ENCODE measurements around the gene MAPKAPK2.

MAPKAPK2 gene

DNA sequence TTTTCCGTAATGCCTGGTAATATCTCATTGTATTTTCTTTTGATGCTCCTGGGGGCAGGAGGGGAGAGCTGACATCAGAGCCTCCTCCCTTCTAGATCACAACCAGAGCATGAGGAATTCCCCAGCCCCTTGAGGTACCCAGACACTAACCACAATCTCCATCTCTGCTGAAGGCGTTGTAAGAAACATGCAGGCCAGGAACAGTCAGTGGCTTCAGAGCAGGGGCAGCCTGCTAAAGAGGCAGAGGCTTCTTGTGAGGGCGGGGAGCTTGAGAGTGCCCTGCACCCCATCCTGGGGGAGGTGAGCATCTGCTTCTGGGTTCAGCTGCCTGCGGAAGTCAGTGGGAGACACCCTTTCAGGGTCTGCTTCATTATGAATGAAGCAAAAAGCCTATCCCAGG lies 19.0 kb downstream of the MAPKAPK2 start:
- peak in 1 of 2 donors; percentile 20 for DNase-seq (ENCODE audit: low read depth in 2 of 2)

DNA sequence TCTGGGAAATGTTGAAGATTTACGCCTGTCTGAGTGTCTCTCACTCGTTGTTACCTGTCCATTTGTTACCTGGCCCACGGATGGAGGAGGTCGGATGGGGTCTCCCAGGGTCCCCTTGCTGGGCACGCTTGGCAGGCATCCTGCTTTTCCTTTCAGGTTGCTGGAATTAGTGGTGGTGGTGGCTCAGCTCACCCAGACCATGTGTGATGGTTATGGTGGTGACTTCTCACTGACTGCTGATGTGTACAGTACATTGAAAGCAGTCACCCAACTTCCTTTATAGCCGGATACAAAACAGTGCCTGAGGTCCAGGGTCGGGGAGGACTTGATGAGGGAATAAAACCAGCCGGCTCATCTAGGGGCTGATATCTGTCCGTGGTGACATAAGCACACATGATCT lies 19.5 kb downstream of the MAPKAPK2 start:
- no peak for DNase-seq (ENCODE audit: low read depth in 2 of 2)

DNA sequence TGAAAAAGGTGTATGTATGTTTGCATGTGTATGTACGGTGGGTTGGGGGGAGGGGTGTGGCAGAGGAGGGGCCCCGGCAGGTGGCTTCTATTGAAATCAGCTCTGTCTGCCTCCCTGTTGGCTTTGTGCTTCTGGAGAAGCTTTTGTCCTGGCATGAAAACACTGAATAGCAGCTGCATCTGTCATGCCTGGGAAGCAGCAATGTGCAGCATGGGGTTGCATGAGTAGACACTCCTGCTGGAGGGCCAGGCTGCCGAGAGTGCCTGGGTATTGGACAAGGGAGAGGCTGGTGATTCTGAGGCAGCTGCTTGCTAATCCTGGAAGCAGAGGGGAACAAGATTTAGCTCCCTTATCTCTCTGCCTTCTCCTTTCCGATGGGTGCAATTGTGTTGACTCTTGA lies 20.5 kb downstream of the MAPKAPK2 start:
- no peak for DNase-seq (ENCODE audit: low read depth in 2 of 2)

DNA sequence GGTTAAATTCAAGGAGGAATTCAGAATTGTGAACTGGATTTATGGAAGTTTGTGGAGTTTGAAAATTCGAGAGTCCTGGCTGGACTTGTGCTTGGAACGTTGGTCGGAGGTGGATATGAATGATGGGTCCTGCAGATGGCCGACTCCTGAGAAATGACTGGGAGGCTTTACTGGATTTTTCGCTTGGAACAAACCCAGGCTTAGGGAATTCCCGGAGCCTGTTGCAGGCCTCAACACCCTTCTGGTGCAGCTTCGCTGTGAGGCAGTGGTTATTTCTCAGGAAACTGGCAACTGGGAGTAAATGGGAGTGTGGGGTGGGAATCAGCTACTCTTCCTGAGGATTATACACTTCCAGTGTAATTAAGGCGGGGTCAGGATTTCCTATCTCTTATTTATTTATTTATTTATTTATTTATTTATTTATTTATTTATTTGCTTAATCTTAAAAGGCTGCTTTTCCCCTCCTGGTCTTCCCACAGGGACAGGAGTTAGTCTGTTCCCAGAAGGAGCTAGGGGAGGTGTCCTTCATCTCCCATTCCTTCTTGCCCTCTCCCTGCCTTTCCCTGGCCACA lies 21.1 kb downstream of the MAPKAPK2 start:
- no peak for DNase-seq (ENCODE audit: low read depth in 2 of 2)

DNA sequence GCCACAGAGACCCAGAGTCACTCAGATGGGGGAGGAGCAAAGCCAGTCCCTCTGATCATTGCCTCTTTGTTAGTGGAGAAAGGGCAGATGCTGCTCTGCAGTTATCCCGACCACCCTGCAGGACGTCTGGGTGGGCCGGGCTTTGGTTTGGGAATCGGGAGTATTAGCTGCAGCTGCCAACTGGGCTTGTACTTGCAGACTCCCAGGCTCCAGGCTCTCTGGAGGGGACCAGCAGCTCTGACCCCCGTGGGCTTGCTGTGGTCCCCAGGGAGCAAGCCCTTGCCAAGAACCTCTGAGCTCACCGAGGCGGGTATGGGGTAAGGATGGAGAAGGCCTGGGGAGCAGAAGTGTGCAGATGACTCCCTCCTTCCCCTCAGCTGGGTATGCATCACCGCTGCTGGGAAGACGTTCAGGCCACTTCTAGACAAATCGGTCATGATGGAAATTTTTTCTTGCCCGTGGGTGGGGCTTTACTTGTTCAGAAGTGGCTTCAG lies 21.6 kb downstream of the MAPKAPK2 start:
- no peak for DNase-seq (ENCODE audit: low read depth in 2 of 2)

DNA sequence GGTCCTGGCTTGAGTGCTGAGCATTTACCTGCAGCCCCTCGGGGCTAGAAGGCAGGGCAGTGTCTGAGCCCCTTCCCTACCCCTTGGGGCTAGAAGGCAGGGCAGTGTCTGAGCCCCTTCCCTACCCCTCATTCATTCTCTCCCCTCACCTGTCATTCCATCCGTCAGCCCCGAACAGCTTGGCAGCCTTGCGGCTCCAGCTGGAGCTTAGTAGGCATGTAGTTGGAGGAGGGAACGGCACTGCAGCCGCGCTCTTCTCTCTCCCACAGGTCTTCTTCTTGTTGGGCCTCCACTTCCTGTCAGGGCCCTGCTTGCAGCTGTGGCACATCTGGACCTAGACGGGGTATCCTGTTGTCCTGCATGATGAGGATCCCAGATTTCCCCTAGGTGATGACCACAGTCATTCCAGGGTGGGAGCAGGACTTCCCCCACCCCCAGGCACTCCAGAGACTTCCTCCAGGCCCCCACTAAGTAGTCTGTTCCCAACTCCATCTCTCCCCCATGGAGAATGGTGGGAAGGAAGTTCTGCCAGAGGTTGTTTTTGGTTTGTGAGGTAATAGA lies 22.2 kb downstream of the MAPKAPK2 start:
- DNase-seq (ENCODE audit: low read depth in 2 of 2) = no peak

DNA sequence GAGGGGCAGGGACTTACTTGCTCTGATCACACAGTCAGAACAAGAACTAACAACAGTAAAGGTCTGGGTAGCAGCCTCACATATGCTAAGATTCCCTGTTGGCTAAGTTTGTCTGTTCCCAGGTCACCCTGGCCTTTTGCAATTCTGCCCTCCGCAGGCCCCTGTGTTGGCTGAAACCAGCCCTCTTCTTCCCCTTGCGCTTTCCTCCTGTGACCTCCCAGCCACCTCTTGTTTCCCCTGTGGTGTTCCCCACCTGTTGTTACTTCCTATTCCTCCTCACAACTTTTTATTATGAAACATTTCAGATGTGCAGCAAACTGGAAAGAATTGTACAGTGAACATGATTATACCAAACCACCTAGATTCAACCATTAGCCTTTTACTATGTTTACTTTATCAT lies 23.4 kb downstream of the MAPKAPK2 start:
- no peak for DNase-seq (ENCODE audit: low read depth in 2 of 2)

DNA sequence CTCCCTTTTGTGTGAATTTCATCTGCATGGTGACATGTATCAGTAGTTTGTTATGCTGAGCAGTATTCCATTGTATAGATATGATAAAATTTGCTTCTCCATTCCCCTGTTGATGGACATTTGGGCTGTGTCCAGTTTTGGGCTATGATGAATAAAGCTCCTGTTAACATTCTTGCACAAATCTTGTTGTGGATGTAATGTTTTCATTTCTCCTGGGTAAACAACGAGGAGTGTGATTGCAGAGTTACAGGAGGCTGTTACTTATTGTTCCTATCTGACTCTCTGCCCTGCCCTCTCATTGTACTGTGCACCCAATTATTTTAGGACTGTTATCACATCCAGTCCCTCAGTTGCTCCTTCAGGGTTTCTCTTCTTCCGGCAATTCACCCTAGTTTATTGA lies 24.2 kb downstream of the MAPKAPK2 start:
- DNase-seq (ENCODE audit: low read depth in 2 of 2) = no peak

DNA sequence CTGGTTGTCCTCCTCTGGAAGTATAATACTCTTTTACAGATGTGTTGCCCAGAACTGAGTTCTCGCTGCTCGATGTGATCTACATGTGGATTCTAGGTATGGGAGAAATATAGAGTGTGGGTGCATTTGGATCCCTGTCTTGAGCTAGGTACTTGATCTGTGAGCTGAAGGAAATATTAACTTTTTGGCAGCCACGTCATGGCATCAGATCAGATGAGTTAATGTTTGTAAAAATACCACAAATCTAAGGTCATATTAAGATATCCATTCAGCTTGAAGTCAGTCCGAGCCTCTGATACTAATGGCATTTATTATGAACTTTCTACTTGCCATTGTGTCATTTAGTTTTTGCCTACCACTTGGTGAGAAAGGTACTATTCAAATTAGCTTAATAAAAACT lies 24.6 kb downstream of the MAPKAPK2 start:
- no peak for DNase-seq (ENCODE audit: low read depth in 2 of 2)

DNA sequence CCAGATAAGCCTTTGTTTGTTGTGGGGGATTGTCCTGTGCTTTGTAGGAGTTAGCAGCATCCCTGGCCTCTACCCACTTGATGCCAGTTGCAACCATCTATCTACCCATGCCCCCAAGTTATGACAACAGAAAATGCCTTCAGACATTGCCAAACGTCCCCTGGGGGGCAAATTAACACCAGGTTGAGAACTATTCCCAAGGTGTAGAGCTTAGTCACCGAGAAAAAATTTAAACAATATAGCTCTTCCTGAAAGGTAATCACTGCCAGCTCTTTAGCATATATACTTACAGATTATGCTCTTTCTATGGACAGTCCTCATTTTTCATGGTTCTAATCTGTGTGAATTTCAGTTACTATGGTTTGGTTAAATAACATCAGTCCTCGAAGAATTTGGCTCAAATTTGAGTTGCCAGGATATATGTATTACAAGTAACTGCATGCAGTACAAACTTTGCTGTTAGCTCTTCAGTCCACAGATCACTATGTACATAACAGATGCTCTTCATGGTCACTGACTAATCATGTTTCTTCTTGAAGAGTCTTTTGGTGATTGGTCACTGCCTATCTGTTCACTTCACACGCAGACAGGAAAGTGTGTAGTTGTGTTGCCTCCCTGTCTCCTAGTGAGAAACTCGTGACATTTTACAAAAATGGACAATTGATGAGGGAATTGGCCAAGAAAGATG lies 25.2 kb downstream of the MAPKAPK2 start:
- DNase-seq (ENCODE audit: low read depth in 2 of 2) = no peak

DNA sequence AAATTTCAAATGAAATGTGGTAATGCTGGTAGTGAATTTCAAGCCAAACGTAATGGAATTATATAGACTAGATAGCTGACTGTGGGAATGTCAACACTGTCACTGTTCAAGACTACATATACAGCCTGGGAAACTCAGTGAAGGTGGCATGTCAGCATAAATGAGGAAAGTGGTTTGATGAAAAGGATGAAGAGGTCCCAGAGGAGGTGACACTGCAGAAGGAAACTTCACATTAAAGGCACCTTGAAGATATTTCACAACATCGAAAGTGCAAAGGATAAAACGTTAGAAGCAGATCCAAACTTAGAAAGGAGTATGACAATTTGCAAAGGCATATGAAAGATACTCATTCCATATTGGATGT lies 25.7 kb downstream of the MAPKAPK2 start:
- DNase-seq (ENCODE audit: low read depth in 2 of 2) = no peak

DNA sequence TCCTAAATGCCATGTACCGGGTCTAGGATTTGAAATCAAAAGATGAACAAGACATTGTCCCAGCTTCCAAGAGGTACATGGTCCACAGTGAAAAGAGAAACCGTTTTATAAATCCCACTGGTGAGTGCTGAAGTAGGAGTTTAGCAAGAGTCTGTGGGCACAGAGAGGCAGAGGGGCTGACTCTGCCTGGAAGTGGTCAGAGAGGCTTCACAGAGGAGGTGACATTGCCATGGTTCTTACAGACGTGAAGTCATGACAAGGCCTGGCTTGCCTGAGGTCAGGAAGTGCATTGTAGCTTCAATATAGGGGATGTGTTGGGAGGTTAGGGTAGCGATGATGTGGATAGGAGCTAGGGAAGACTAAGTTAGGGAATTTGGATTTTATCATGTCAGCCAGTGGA lies 28.4 kb downstream of the MAPKAPK2 start:
- DNase-seq (ENCODE audit: low read depth in 2 of 2) = no peak

DNA sequence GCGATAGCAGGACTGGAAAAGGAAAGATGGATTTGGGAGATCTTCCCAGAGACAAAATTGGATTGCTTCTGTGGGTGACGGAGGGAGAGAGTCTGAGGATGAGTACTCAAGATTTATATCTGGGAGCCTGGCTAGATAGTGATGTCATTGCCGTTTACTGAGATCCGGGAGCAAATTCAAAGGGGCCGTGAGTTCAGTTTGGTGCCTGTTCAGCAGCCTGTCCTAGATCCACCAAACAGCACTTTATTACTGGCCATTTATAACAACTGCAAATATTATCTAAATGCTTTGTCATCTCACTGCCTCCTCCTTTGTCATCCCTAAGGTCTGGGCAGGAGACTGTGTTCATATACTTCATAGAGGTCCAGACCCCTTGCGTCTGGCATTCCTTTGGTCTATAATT lies 29.2 kb downstream of the MAPKAPK2 start:
- no peak for DNase-seq (ENCODE audit: low read depth in 2 of 2)

DNA sequence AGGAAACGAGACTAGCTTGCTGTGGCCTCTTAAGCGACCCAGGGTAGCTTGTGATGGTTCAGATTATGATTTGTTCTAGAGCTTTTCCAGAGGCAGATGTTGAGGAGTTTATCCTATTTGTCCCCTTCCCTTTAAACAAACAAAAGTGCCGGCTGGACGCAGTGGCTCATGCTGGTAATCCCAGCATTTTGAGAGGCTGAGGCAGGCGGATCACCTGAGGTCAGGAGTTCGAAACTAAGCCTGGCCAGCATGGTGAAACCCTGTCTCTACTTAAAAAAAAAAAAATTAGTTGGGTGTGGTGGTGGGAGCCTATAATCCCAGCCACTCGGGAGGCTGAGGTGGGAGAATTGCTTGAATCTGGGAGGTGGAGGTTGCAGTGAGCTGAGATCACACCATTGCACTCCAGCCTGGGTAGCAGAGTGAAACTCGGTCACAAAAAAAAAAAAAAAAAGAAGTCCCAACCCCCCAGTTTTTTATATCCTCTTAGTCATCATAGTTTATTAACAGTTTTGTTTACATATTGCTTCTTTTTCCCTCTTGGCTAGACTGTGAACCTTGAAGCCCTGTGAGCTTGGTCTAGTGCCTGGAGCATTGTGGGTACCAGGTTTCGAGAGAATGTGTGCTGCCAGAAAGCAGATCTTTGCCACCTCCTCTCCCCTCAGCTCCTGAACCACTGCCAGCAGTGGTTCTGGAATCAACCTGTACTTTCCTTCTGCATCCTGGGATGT lies 29.8 kb downstream of the MAPKAPK2 start:
- DNase-seq (ENCODE audit: low read depth in 2 of 2) = no peak

DNA sequence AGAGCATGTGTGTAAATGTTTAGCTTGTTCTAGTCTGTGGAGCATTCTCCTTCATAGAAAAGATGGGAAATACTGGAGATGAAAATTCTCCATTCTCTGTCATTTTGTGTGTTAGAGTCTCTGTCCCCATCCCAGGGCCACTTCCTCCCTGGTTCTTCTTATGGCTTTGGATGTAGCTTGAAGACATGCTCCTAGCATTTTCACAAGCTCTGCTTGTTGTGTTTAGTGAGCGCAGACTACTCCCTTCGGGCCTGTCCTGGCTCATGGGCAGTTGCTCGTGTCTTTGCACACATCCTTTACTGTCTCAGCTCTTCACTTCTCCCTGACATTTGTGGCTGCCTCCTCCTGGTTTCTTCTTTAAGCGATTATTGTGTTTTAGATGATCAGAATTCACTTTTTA lies 30.4 kb downstream of the MAPKAPK2 start:
- DNase-seq (ENCODE audit: low read depth in 2 of 2) = no peak

DNA sequence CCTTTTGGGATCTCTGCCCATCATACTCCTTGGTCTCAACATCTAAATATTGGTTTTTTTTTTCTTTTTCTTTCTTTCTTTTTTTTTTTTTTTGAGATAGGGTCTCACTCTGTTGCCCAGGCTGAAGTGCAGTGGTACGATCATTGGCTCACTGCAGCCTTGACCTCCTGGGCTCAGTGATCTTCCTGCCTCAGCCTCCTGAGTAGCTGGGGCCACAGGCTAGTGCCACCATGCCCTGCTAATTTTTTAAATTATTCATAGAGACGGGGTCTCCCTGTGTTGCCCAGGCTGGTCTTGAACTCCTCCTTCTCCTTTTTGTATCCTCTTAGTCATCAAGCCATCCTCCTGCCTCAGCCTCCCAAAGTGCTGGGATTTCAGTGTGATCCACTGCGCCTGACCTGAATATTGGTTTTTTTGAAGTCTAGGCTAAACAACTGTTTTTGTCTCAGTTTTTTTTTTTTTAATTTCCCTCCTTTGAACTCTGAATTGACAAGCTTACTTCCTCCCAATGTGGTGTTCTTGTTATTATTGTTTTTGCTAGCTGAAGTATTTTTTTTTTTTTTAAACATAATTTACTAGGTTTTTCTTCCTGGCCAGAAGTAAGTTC lies 30.9 kb downstream of the MAPKAPK2 start:
- DNase-seq (ENCODE audit: low read depth in 2 of 2) = no peak

DNA sequence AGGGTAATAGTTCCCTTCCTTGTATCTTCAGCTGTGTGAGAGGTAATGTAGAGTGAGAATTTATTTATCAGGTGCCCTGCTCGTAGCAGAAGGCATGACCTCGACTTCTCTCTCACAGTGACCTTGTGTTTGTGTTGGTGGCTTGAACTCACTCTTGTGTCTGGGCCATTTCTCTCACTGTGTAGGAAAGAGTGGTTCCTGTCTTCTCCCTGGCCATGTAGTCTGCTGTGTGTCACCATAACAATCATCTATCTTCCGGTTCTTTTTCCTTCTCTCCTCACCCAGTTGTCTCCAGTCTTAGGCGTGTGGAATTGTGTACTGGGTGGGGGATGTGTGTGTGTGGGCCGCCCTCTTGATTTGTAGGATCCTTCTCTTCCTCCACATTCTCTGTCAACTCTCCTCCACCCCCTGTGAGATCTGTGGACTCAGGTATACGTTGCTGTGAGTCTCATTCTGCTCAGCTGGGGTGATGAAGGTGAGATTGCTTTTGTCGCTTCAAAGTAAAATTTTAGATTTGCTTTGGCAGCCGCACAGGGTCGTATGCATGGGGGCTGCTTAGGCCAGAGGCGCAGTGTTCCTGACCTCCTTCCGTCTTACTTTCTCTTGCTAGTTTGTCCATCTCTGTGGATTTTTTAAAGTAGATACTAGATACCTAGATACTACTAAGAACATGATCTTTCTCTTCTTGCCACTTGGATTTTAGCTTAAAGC lies 31.6 kb downstream of the MAPKAPK2 start:
- no peak for DNase-seq (ENCODE audit: low read depth in 2 of 2)

DNA sequence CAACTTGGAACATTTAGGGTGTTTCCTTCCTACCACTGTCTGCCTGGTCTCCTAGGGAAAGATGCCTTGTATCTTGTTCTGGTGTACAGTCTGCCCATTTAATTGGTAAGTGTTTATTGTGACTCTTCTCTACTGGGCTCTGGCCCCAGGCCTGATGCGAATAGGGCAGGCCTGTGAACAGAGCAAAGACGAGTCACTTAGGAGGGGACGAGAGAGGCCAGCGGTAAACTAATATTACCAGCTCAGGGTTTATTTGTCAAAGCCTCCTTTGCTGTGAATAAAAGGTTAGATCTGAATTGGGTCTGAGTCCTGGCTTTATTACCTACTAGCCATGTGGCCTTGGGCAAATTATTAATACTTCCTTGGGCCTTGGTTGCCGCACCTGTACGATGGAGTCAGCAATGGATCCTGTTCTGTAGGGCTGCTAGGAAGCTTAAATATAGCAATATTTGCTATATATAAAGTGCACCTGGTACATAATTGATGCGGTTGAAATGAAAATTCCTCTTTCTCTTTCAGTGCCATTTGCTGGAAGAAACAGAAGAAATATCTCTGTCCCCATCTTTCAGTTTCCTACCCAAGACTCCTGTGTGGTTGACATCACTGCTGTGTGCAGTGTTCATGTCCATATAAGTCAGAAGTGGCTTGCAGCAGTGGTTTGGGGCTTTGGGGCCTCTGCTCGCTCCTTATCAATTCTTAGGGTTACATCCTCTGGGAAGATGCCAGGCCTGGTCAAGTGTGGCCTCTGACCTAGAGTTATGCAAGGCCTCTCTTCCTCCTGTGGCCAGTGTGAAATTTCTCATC lies 32.4 kb downstream of the MAPKAPK2 start:
- no peak for DNase-seq (ENCODE audit: low read depth in 2 of 2)

DNA sequence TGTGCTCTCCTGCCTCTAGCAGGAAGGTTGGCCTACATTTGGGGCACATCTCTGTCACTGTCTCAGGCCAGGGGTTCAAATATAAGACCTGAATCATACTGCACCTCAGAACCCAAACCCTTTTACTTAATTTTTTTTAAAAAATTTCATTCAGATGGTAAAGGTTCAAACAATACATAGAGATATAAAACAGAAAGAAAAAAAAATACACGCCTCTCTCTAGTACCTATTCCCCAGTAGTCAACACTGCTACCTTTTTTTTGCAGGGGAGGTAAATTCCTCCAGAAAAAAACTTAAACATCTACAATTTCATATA lies 32.9 kb downstream of the MAPKAPK2 start:
- no peak for DNase-seq (ENCODE audit: low read depth in 2 of 2)

DNA sequence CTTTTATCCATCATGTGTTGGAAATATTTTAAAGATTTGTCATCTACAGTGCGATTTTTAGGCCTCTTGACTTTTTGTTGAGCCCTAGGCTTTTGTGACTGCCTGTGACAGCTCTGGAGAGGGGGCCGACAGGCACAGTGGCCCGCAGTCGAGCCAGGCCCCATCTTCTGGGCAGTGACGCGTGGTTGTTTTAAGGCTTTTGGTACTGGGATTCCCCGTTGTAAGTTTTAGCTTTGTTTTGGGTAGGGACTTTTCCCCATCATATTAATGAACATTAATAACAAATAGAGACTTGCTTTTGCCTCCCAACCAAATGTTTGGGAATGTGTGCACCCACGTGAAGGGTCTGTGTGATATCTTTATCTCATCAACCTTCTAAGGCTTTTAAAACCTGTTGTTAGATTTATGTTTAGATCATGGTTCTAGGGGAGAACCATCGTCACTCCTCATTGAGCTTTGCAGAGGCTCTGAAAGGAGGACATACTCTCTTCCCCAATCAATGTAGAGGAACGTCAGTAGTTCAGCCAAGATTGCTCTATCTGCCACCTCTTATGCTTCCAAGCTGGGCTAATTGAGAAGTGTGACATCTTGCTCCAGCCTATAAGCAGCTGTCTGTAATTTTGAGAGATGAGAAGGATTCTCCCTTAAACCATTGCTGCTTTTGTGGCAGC lies 34.6 kb downstream of the MAPKAPK2 start:
- DNase-seq (ENCODE audit: low read depth in 2 of 2) = no peak

DNA sequence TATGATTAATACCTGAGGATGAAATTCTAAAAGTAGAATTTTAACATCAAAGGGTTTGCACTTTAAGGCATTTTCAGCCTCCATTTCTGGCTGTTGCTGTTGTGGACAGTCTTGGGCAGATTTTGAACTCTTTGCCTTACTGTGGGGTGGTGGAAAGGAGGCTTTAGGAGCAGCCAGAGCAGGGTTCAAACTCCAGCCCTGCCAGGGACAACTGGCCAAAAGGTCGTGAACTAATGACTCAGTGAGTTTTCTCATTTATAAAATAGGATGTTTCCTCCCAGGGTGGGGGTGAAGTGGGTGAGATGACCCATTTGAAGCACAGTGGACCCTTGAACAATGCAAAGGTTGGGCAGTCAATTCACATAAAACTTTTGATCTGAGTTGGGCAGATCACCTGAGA lies 36.7 kb downstream of the MAPKAPK2 start:
- DNase-seq (ENCODE audit: low read depth in 2 of 2) = no peak

All from stimulated activated CD8-positive, alpha-beta memory T cell treated with anti-CD3 and anti-CD28 coated beads, Interleukin-7, amount 100 ng/mL, for 1 hour (primary cell).